LNCAP (cell line): ENCODE measurements around the gene NIF3L1.

Source experiments
- TF ChIP-seq, protein P1 (sequence below): fragments of 450-650 bp; IDR thresholded peaks from 2 replicates; pipeline ENCODE4 v1.5.1; 2017; ENCODE audit warnings: mild to moderate bottlenecking

NIF3L1 gene

DNA sequence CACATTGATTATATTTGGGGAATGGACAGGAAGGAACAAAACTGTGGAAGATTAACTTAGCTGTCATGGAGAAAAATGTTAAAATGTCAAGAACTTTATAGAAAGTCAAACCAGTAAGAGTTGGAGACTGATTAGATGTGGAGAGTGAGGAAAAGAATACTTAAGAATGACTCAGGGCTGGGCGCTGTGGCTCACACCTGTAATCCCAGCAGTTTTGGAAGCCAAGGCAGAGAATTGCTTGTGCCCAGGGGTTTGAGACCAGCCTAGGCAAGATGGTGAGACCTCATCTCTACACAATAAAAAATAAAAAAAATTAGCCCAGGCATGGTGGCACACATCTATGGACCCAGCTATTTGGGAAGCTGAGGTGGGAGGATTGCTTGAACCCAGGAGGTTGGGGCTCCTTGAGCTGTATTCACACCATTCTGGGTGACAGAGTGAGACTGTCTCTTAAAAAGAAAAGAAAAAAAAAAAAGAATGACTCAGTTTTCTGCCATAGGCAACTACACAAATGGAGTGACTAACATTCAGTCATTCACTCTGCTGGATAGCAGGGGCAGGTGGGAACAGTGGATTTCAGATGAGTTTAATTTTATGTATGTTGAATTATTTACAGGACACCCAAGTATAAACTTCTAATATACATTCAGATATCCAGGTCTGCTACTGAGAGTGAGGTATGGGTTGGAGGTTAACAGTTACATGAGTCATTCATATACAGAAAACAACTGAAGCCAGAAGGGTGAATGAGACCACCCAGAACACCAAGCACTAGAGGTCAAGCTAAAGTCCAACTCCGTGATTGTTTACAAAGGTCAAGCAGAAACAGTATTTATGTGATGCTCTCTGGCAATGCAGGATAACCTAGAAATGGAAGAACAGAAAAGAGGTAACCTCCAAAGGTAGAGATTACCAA lies 40.4 kb downstream of the NIF3L1 start:
- TF ChIP-seq, protein P1, sequence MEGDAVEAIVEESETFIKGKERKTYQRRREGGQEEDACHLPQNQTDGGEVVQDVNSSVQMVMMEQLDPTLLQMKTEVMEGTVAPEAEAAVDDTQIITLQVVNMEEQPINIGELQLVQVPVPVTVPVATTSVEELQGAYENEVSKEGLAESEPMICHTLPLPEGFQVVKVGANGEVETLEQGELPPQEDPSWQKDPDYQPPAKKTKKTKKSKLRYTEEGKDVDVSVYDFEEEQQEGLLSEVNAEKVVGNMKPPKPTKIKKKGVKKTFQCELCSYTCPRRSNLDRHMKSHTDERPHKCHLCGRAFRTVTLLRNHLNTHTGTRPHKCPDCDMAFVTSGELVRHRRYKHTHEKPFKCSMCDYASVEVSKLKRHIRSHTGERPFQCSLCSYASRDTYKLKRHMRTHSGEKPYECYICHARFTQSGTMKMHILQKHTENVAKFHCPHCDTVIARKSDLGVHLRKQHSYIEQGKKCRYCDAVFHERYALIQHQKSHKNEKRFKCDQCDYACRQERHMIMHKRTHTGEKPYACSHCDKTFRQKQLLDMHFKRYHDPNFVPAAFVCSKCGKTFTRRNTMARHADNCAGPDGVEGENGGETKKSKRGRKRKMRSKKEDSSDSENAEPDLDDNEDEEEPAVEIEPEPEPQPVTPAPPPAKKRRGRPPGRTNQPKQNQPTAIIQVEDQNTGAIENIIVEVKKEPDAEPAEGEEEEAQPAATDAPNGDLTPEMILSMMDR = no peak

DNA sequence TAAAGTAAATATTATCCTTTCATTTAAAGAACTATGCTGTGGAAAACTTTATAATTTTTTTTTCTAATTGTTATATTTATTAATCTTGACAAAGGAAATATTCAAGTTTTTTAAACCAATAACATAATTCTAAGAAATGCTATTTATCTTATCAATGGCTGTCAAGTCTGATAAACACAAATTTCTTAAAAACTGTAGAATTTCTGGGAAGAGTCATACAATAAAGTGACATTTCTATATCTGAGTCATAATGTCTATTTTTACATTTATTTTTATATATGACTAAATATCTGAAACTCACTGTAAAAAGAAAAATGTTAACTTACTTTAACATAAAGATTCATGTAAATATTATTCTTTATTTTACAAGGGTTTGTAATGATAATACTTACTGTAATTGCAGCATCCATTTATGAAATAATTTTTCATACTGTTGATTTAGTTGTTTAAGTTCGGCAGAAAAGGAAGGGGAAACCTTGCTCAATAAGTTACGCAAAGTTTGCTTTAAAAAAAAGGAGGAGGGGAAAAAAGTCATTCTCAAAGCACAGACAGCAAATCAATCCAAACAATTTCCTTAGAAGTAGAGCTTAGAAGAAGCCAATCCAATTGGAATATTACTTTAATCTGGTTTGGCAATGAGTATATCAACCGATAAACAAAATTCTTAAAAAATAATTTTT lies 41.9 kb downstream of the NIF3L1 start:
- TF ChIP-seq, protein P1 = no peak

DNA sequence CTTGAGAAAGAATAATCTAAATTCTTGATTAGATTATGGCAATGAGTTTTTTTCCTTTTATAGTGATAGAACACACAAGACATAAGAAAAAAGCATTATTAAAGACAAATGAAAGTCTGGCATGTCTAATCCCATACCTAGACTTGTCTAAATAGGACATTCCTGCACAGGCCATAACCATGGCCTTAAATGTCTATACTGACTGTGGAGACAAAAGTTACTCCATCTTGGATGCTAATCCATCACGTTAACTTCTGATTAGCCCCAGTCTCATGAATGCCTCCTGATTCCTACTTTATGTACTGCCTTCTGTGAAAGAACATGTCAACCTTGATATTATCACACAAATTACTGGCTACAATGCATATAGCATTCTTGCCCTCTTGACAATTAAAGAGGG lies 50.7 kb downstream of the NIF3L1 start:
- TF ChIP-seq, protein P1 = no peak

DNA sequence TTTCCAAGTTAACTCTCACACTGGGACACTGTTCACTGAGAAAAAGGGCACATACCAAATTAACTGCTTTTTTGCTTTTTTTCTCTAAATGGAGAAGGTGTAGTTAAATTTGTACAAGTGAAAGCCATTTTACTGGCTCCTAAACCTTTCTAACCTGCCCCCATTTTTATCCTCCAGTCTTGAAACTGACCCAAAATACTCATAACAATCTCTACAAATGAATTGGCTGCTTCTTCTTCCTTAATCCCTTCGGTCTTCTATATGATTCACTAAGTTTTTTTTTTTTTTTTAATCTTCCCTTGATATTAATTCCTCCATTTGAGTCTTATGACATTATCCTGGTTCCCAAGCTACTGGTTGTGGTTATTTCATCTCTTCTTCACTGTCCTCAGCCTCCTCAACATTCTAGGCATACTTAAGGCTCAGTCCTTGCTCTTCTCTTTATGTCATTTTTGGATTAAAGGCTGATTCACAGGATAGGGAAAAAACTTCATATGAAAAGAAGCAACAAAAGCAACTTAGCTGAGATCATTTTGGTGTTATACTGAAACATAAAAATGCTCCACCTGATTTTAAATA lies 54.4 kb downstream of the NIF3L1 start:
- TF ChIP-seq, protein P1 = no peak

DNA sequence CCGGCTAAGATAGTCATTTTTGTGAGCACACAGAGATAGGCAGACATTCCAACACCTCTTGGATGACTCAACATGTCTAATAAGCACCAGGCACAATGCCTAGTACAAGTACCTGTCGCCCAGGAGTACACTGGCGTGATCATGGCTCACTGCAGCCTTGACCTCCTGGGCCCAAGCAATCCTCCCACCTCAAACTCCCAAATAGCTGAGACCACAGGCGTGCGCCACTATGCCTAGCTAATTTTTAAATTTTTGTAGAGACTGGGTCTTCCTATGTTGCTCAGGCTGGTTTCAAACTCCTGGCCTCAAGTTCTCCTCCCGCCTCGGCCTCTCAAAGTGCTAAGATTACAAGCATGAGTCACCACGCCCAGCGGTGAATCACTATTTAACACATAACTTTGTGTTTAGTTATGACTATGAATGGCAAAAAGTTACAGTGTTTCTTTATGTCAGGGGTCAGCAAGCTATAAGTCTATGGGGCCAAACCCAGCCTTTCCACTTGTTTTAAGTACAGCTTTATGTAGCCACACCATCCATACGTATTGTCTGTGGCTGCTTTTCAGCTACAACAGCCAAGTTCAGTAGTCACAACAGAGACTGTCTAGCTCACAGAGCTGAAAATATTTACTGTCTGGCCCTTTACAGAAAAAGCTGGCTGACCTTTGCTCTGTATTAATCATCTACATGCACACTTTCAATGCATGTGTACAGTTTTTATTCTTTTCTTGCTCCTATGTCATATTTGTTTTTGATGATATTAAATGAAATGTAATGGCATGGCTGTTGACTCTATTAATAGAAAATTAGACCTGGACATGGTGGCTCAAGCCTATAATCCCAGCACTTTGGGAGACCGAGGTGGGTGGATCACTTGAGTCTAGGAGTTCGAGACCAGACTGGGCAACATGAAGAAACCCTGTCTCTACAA lies 55.6 kb downstream of the NIF3L1 start:
- TF ChIP-seq, protein P1 = no peak

DNA sequence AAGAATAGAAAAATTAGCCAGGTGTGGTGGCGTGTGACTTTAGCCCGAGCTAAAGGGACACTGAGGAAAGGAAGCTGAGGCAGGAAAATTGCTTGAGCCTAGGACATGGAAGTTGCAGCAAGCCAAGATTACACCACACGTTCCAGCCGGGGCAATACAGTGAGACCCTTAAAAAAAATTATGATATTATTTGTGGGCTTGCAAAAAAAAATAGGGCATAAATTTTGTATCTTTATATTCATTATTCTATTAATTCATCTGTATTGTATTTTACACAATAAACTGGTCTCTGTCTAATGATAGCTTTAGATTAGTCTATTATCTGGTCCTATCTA lies 56.2 kb downstream of the NIF3L1 start:
- TF ChIP-seq, protein P1 = no peak

DNA sequence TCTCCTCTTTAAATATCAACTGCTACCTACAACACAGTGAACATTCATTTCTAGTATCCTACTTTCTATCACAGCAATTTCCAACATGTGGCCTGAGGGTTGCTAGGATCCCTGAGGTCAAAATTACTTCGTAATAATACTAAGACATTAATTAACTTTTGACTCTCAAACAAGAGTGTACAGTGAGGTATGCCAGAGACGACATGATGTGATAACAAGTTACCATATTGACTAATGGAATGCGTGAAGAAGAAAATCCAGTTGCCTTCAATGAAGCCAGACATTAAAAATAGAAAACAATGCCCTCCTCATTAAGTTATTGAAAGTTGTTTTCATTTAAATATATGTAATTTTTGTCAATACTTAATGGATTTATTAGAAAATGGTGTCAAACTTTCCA lies 61.2 kb downstream of the NIF3L1 start:
- TF ChIP-seq, protein P1 = no peak
